Anterior cingulate cortex (tissue), 58 donors: ENCODE results near the gene KRTDAP.

Source experiments
- DNase-seq, 58 donors: peaks; one replicate each; lab custom pipeline; 2025; lab: John Stamatoyannopoulos, UW

KRTDAP gene

GRCh38 chr19:35458192-35458591 is 32.1 kb downstream of the KRTDAP start:
- DNase-seq: no peak

DNA sequence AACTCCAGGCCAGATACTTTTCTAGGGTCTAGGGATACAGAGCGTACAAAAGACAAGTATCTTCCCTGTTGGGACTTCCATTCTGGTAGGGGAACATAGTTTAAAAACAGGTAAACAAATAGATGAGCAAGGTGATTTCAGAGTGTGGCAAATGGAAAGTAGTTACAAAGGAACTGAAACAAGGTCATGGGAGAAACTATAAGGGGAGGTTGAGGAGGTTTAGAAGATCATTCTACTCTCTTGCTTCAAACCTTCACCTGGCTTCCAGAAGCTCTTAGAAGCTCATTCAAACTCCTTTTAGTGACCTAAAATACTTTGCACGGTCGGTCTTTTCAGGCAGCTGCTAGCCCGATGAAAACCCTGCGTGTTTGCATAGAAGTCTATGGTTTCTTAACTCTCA is 33.1 kb downstream of the KRTDAP start:
- no peak for DNase-seq

GRCh38 chr19:35455616-35456201 is 34.6 kb downstream of the KRTDAP start:
- DNase-seq: no peak

- DNase-seq: no peak
Measured at GRCh38 chr19:35454663-35455062, 35.6 kb downstream of the KRTDAP start.

DNA sequence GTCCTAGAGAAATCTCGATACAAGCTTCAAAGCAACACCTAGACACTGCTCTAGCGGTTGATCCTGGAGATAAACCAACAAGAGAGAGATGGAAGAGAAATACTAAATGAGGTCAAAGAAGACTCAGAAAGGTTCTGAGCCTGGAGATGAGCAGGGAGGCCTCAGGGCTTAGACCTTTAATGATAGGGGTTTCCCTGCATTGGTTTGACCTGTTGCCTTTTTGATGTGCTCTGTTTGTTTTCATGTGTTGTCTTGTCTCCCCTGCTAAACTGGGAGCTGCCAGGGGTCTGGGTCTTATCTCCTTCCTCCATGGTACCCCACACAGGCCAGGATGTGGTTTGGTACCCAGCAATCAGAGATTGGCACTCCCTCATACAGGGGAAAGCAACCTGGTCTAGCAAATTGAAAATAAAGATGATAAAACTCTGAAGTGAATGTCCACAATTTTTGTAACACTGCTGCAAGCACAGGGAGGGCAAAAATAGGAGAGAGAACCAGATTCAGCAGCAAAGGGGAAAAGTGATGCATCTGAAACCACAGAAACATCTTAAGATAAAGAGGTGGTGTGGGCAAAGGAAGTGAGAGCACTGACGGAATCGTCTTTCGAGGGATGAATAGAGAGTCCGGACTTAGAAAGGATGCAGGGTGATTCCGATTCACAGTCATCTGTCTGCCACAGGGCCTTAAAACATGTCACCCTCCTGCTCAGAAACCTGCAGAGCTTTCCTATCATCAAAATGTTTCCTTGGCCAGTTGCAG is 38.7 kb downstream of the KRTDAP start:
- no peak for DNase-seq

- no peak for DNase-seq
Measured at GRCh38 chr19:35449359-35450043, 40.8 kb downstream of the KRTDAP start.

DNA sequence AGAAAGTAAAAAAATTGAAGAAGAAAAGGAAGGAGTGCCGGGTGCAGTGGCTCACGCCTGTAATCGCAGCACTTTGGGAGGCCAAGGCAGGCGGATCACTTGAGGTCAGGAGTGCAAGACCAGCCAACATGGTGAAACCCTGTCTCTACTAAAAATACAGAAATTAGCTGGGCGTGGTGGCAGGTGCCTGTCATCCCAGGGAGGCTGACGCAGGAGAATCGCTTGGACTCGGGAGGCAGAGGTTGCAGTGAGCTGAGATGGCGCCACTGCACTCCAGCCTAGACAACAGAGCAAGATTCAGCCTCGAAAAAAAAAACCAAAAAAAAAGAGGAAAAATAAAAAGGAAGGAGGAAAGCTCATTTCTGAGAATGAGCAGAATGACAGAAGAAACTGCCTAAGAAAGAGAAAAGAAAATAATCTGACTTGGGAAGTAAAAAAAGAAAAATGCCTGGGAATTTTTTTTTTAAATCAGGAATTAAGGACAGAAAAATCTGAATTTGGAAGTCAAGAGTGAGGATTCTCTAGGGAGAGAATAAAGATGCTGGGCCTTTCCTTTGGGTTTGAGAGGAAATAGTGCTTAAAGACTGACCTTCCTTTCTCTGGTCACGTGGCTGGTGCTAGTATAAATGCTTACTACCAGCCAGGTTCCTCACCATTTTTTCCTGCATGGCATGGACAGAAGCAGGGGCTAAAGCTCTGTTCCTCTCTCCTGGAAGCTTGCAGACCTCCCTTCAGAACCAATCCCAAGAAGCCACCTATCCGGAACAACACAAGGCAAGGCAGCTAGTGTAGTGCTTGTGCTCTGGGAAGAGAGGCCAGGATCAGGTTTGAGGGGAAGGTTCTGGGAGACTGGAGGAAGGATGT is 42.4 kb downstream of the KRTDAP start, which contains the start of gene FFAR2:
Gene FFAR2 (plus strand): TSS at position 652 of the 864 bp plus-strand sequence. CDS start 1,458 bp downstream, outside the sequence.
- DNase-seq: no peak

DNA sequence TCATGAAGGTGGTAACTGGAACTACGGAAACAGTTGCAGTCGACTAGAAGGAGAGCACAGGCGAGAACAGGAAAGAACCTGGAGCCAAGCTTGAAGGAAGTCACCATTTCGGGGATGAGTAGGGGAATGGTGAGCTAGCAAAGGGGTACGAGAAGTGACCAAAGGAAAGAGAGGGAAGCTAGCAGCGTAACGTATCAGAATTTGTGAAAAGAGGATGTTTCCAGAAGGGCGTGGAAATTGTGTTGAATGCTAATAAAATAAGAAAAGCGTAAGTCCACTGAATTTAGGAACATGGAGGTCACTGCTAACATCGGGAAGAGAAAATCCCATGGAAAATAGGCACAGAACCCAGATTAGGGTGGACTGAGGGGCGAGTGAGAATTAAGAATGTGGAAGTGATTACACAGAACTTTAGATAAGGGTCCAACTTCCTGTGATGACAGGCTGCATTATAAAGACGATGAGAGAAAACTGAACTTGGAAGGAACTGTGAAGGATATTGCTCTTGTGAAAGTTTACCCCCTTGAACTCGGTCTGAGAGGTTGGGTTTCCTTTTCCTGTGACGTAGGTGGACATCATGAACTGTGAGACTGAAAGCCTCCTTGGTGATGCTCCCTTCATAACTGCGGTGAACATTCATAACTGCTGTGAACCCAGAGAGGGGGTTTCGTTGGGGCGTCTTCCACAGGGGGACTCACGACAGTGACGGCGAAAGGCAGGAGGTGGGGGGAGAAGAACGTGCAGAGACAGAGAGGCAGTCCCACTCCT is 44.3 kb downstream of the KRTDAP start:
- no peak for DNase-seq

GRCh38 chr19:35444735-35445134 is 45.5 kb downstream of the KRTDAP start:
- no peak for DNase-seq

GRCh38 chr19:35442091-35442490 is 48.2 kb downstream of the KRTDAP start:
- no peak for DNase-seq

- DNase-seq: no peak
Measured at GRCh38 chr19:35439921-35440320, 50.3 kb downstream of the KRTDAP start.

- no peak for DNase-seq
Measured at GRCh38 chr19:35438527-35438926, 51.7 kb downstream of the KRTDAP start.

GRCh38 chr19:35438096-35438495 is 52.2 kb downstream of the KRTDAP start:
- no peak for DNase-seq

DNA sequence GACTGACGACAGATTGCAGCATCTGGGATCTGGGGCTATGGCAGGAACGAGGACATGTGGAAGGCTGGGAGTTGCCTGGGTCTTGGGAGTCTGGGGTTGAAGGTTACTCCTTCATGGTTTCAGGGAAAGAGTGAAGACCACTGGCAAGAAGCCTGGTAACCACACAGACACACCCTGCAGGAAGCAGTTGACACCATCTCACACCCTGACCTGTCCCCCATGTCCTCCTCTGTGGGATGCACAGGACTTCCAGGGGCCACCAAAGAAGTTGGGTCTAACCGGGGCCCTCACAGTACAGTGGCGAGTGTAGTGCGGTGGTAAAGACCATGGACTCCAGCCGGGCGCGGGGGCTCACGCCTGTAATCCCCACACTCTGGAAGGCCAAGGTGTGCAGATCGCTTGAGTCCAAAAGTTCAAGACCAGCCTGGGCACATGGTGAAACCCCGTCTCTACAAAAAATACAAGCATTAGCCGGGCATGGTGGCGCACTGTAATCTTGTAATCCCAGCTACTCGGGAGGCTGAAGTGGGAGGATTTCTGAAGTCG is 52.8 kb downstream of the KRTDAP start:
- no peak for DNase-seq
